Endothelial cell (in vitro differentiated cells): ENCODE measurements around the gene AUTS2. TPM values are rescaled to one million over a fixed set of nuclear protein-coding genes. Genes with fewer than 3 reads are reported as not detected.

Experiments used
- DNase-seq: peaks from one replicate; pipeline ENCODE4 v3.0.0; 2021; ENCODE audit warnings: low spot score
- H3K27ac Mint-ChIP-seq: one replicate; pipeline ENCODE4 v1.8.0; 2021; ENCODE audit warnings: mixed read lengths, inconsistent platforms; ENCODE audit not compliant: unreplicated experiment
- H3K27me3 Mint-ChIP-seq: one replicate; pipeline ENCODE4 v1.8.0; 2021; ENCODE audit warnings: mild to moderate bottlenecking, moderate library complexity, mixed read lengths, inconsistent platforms; ENCODE audit not compliant: unreplicated experiment
- H3K36me3 Mint-ChIP-seq: one replicate; pipeline ENCODE4 v1.8.0; 2021; ENCODE audit warnings: mild to moderate bottlenecking, low read depth, mixed read lengths, inconsistent platforms; ENCODE audit not compliant: unreplicated experiment
- H3K4me1 Mint-ChIP-seq: one replicate; pipeline ENCODE4 v1.8.0; 2021; ENCODE audit warnings: mild to moderate bottlenecking, mixed read lengths, inconsistent platforms; ENCODE audit not compliant: unreplicated experiment
- H3K4me3 Mint-ChIP-seq: one replicate; pipeline ENCODE4 v1.8.0; 2021; ENCODE audit warnings: mild to moderate bottlenecking, mixed read lengths, inconsistent platforms; ENCODE audit not compliant: unreplicated experiment
- H3K9me3 Mint-ChIP-seq: one replicate; pipeline ENCODE4 v1.8.0; 2021; ENCODE audit warnings: mixed read lengths, inconsistent platforms; ENCODE audit not compliant: unreplicated experiment
- total RNA-seq: library from RNA; stranded (reverse); fragmentation: NEBNext Ultra II Directional; extraction: Animal tissue kit (Norgen Biotek cat#: 25700); gene quantifications from one replicate; pipeline ENCODE4 v1.2.1, GENCODE V29; 2021; ENCODE audit not compliant: unreplicated experiment
- TF ChIP-seq, protein P1 (sequence below): fragments of 200-600 bp; sonication (generic); IDR thresholded peaks from one replicate; pipeline ENCODE4 v1.5.0; 2021; ENCODE audit warnings: antibody characterized with exemption; ENCODE audit not compliant: unreplicated experiment

AUTS2 gene
- total RNA-seq, 1 donor from 2014 or later, result 103 TPM

DNA sequence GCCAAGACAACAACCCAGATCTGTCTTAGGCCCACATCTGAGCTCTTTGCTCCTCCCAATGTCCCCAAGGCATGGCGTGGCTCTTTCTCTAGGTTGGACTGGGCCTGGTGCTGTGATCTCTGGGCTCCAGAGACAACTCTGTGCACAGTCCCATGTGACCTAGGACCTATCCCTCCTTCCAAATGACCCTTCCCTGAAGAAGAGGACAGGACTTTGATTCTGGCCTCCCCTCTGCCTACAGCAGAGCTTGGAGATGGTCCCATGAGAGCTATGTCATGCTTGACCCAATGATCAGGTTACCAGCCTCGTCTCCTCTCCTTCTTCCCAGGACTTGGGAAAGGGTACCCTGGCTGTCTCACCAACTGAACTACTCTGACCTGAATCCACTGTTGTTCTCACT, 1237.4 kb downstream of the AUTS2 start:
- no peaks in the 10 kb centered on the region for H3K27me3 Mint-ChIP-seq
- no peak for DNase-seq
- H3K36me3 Mint-ChIP-seq, result no peaks in the 10 kb centered on the region
- H3K27ac Mint-ChIP-seq, result no peak overlapping the region
- H3K9me3 Mint-ChIP-seq, result peaks cover 19% of the 10 kb centered on the region
- H3K4me1 Mint-ChIP-seq, result no peaks in the 10 kb centered on the region
- TF ChIP-seq, protein P1, sequence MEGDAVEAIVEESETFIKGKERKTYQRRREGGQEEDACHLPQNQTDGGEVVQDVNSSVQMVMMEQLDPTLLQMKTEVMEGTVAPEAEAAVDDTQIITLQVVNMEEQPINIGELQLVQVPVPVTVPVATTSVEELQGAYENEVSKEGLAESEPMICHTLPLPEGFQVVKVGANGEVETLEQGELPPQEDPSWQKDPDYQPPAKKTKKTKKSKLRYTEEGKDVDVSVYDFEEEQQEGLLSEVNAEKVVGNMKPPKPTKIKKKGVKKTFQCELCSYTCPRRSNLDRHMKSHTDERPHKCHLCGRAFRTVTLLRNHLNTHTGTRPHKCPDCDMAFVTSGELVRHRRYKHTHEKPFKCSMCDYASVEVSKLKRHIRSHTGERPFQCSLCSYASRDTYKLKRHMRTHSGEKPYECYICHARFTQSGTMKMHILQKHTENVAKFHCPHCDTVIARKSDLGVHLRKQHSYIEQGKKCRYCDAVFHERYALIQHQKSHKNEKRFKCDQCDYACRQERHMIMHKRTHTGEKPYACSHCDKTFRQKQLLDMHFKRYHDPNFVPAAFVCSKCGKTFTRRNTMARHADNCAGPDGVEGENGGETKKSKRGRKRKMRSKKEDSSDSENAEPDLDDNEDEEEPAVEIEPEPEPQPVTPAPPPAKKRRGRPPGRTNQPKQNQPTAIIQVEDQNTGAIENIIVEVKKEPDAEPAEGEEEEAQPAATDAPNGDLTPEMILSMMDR, result no peak
- H3K4me3 Mint-ChIP-seq, result no peak overlapping the region

DNA sequence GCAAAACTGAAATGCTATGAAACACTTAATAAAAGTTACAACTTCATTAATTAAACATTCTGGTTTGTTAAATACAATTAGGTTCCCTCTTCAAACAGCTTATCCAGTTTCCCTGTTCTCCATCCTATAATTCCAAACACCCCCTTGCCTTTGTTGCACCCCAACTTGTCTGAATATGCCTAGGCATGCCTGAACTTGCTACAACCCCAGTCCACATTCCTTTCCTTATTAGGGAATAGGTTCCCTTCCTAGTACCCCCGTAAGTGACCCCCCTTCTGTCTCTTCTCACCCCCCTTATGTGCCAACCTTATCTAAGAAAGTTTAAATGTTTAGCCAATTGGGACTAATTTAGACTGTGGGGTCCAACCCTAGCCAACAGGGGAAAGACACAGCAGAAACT, 1238.0 kb downstream of the AUTS2 start:
- Mint-ChIP-seq H3K36me3 (no peaks in the 10 kb centered on the region), H3K27ac (no peak overlapping the region), H3K4me1 (no peaks in the 10 kb centered on the region), H3K9me3 (peaks cover 19% of the 10 kb centered on the region), H3K4me3 (no peak overlapping the region), H3K27me3 (no peaks in the 10 kb centered on the region)
- TF ChIP-seq, protein P1, result no peak
- no peak for DNase-seq

DNA sequence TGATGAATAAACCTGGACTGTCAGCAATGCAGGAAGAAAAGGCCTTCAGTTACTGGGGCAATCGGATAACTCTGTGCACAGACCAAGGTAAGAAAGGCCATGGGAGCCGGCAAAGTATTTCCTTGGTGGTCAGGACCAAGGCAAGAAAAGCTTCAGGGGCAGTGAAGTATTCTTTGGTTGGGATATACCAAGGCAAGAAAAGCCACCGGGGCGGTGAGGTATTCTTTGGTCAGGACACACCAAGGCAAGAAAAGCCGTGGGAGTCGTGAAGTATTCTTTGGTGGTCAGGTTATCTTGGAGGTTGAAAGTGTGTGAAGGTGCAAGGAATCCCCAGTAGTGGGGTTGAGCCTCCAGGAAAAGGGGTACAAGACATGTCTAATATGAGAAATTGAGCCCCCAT, 1238.7 kb downstream of the AUTS2 start:
- TF ChIP-seq, protein P1, result no peak
- Mint-ChIP-seq H3K27me3 (no peaks in the 10 kb centered on the region), H3K36me3 (peaks cover under 1% of the 10 kb centered on the region), H3K4me1 (no peaks in the 10 kb centered on the region), H3K4me3 (no peak overlapping the region), H3K27ac (no peak overlapping the region), H3K9me3 (peaks cover 19% of the 10 kb centered on the region)
- no peak for DNase-seq

DNA sequence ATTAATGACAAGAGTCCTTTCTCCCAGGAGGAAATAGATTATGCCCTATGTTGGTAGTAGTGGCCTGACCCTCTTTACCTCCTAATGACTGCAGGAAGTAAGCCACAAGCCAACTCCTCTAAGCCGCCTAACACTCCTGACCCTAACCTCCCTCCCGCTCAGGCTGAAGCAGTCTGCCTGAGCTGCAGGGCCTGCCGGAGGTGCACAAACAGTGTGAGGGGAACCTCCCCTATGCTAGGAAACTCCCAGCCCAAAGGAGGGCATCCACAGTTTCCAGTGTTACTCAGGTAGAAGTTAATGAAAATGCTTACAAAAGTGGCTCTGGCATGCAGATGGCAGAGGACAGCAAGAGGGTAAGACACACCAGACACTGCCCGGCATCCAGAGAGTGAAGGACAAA, 1239.3 kb downstream of the AUTS2 start:
- Mint-ChIP-seq H3K36me3 (peaks cover 6% of the 10 kb centered on the region), H3K27ac (no peak overlapping the region), H3K4me3 (no peak overlapping the region), H3K9me3 (peaks cover 19% of the 10 kb centered on the region), H3K27me3 (no peaks in the 10 kb centered on the region), H3K4me1 (no peaks in the 10 kb centered on the region)
- no peak for DNase-seq
- TF ChIP-seq, protein P1, result no peak

DNA sequence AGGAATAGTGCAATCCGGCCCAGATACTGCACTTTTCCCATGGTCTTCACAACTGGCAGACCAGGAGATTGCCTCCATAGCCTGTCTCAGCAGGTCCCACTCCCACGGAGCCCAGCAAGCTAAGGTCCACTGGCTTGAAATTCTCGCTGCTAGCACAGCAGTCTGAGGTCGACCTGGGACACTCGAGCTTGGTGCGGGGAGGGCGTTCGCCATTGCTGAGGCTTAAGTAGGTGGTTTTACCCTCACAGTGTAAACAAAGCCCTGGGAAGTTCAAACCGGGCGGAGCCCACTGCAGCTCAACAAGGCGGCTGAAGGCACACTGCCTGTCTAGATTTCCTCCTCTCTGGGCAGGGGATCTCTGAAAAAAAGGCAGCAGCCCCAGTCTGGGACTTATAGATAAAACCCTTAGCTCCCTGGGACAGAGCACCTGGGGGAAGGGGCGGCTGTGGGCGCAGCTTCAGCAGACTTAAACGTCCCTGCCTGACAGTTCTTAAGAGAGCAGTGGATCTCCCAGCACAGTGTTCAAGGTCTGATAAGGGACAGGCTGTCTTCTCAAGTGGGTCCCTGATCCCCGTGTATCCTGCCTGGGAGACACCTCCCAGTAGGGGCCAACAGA, 1240.1 kb downstream of the AUTS2 start:
- TF ChIP-seq, protein P1, result no peak
- H3K4me3 Mint-ChIP-seq, result no peak overlapping the region
- H3K36me3 Mint-ChIP-seq, result peaks cover 6% of the 10 kb centered on the region
- no peak for DNase-seq
- H3K27me3 Mint-ChIP-seq, result no peaks in the 10 kb centered on the region
- H3K27ac Mint-ChIP-seq, result no peak overlapping the region
- no peaks in the 10 kb centered on the region for H3K4me1 Mint-ChIP-seq
- H3K9me3 Mint-ChIP-seq, result peaks cover 19% of the 10 kb centered on the region
